Measurements from ENCODE around the gene CLIC3.
"Not testable (repeated sequence)": the region's sequence is repeated elsewhere in the genome, so short reads cannot be mapped to it uniquely, and the experiment has no call there.

The CLIC3 gene, protein sequence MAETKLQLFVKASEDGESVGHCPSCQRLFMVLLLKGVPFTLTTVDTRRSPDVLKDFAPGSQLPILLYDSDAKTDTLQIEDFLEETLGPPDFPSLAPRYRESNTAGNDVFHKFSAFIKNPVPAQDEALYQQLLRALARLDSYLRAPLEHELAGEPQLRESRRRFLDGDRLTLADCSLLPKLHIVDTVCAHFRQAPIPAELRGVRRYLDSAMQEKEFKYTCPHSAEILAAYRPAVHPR

DNA sequence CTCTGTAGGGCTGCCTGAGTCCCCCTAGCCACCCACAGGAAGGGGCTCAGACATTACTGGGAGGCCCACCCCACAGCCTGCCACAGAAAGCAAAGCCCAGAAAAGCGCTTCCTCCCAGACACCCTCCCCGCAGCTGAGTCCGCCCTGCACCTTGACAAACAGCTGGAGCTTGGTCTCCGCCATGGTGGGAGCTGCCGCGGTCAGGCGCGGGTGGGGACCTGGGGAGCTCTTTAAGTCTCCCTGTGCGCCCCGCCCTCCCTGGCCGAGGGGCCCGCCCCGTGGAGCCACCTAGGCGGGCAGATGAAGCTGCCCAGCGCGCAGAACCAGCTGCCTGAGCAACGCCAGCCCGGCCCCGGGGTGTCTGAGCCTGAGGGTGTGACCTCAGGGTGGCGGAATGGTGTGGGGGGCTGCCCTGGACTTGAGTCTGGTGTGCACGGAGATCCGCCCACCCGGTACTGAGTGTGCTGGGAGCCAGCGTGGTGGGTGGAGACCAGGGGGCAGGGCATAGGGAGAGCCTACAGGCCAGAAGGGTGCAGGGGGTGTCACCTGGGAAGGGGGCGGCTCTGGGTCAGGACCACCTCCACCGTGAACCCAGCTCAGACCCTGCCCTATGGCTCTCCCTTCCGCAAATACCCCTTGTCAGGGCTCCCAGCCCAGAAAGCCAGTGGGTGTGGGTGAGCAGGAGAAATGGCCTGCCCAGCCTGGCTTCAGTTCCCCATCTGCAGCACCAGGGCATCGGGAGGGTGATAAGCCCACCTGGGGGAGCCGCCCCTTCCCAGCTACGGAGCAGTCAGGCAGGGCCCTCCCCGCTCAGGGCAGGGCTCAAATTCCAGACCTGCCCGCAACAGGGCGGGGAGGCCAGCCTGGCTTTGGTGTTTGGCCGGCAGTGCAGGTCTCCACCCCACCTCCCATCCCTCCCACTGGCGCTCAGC is at the start of gene CLIC3:
TSS of gene CLIC3 (minus strand) at position 208 of the 932 bp plus-strand sequence. CDS start at position 183, 25 bp downstream.
- DNase-seq (ENCODE audit: low read depth) = peak; percentile 48

DNA sequence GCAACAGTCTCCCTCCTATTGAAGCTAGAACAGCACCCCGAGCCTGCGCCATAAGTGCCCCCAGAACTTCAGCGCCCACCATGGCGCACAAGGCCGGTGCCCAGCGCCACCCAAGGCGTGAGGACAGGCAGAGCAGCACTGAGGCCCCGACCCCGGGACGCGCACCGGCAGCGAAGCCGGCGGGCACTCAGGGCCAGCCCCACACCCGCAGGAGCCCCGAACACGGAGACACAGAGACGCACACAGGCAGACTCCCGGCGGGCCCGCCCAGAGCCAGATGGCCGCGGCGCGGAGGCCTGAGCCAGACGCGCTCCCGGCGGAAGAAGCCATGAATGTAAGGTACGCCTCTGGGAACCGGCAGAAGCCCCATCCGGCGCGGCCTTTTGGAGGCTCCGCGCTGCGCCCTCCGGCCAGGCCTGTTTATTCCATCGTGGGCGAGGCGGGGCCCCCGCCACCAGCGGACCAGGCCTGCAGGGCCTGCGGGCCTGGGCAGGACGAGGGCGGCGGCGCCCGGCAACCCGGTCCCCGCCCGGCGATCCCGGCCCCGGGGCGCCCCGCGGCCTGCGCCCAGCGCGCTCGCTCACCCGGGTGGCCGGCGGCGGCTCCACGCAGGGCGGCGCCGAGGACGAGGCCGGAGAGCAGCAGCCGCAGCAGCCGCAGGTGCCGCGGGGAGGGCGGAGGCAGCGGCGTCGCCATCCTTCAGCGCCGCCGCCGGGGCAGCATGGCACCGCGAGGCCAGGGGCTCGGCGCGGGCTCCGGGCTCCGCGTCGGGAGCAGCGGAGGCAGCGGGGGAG is 49.1 kb upstream of the CLIC3 start:
- no peak for DNase-seq (ENCODE audit: low read depth)

DNA sequence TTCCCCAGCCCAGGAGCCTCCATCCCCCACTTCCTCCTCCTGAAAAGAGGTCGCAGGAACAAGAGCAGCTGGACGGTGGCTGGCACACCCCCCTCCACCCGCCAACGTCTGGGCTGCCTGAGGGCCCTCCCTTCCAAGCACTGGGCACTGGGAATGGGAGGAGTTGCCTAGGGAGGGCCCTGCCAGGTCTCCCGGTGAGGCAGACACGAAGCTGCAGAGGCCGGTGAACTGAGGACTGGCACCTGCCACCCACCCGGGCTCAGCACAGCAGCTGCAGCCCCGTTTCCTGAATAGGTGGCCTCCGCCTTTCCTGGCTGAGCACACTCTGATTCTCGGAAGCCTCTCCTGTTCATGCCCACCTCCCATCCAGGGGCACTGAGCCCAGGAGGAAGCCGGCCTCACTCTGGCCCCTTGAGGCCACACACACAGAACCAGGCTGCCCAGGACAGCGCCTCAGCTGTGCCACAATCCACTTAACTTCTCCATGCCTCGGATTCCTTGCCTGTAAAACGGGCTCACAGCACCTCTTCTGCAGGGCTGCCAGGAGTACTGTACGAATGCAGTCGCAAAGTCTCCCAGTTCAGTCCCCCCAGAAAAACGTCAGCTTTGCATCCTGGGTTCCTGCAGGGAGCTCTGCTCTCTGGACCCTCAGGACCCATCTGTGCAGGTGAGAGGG is 48.3 kb upstream of the CLIC3 start:
- no peak for DNase-seq (ENCODE audit: low read depth)

DNA sequence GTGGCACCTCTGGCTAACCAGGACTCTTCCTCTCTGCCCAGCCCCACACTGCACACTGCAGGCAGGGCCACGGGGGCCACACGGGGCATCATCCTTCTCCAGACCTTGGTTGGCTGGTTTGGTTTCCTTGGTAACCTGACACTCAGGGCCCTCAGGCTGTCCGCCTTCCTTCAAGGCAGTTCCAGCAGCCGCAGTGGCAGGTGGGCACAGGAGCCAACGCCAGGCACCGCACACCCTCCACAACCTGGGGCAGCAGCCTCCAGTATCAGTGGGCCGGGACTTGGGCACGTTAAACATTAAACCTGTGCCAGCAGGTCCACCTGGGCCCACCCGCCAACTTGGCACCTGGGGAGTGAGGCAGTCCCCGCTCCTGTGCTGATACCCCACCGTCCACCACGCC is 47.7 kb upstream of the CLIC3 start:
- no peak for DNase-seq (ENCODE audit: low read depth)

DNA sequence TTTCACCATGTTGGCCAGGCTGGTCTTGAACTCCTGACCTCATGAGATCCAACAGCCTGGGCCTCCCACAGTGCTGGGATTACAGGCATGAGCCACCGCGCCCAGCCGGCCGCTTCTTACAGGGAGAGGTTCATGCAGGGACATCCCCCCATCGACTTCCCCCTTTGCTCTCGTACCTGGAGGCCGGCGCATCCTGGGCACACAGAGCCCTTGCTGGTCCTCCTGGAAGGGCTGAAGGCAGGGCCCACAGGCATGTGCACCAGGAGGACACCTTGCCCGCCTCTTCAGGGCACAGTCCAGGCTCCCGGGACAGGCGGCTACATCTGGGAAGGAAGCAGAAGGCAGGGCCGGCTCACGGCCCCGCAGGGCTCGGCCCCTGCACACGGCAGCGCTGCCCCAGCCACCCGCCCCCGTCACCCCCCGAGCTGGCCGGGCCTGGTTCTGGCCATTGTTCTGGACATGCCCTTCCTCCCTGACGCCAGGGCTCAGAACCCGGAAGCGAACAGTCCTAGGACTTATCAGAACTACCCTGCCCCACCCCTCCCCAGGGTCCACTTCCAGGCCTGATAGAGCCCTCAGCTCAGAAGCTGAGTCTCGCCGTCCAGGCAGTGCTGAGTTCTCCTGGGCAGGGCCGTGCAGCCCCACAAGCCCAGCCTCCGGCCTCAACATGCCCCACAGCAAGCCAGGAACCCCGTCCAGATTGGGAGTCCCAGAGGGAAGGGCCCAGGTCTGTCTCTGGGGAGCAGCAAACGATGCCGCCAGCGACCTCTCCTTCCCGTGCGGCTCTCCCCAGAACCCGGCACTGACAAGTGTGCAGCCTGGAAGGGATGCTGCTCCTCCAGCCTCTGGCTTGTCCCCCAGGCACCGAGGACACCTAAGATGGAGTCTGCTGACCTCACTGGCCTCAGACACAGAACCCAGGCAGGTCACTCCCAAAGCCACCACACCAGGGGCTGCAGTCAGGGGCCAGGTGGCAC is 46.7 kb upstream of the CLIC3 start:
- no peak for DNase-seq (ENCODE audit: low read depth)

DNA sequence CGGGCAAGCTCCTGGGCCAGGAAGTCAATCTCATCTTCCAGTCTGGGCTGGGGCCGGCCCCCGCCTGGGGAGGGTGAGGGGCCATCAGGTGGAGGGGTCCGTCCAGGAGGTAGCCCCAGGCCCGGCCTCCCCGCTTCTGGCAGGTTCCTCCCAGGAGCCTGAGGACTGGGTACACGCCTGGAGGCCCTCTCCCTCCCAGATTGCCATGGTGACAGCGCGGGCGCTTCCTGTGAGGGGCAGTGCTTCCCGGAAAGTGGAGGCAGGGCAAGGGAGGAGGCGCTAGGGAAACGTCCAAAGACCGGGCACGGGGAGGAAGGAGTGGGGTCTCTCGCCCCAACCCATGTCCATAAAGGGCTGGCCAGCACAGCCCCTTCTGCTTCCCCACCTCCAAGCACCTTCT is 44.8 kb upstream of the CLIC3 start:
- no peak for DNase-seq (ENCODE audit: low read depth)

DNA sequence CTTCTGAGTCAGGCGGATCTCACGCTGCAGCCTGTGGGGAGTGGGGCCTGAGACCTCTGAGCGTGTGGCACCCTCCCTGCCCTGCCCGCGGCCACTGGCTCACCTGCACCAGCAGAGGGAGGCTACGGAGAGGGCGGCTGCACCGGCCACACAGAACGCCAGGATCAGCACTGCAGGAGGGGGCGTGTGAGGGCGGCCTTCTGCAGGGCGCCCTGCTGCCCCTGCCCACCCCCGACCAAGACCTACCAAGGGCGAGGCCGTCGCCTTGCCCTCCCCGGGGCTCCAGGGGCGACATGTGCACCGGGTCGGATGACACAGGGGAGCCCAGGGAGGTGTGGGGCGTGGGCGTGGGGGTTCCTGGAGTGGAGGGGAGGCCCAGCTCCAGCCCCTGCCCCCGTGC is 44.2 kb upstream of the CLIC3 start:
- no peak for DNase-seq (ENCODE audit: low read depth)

DNA sequence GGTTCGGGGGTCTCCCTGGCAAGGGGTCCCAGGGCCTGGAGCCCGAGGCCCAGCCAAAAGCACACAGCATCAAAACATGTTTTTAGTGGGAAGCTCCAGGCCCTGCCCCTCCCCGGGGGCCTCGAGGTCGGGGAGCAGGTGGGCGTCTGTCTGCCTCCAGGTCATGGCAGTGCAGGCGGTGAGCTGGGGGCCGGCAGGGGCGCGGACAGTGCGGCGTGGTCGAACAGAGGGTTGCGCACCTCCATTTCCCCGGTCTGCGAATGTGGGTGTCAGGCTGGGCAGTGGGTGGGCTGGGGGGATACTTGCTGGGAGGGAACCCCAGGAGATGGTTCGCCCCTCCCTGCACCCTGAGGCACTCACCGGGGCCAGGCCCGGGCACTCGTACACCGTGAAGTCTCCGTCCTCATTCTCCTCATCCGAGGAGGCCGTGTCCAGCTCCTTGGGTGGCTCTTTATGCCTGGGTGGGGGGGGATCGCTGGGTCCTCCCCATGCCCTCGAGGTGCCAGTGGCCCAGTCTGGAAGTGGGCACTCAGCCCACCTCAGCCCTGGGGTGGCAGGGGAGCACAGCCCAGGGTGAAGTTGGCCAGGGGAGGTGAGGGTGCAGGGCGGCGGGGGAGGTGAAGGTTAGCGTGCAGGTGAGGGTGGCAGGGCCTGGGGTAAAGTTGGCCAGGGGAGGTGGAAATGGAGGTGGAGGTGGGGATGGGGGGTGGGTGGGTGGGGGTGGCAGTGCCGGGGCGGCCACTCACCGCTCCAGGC is 43.4 kb upstream of the CLIC3 start:
- DNase-seq (ENCODE audit: low read depth) = no peak

DNA sequence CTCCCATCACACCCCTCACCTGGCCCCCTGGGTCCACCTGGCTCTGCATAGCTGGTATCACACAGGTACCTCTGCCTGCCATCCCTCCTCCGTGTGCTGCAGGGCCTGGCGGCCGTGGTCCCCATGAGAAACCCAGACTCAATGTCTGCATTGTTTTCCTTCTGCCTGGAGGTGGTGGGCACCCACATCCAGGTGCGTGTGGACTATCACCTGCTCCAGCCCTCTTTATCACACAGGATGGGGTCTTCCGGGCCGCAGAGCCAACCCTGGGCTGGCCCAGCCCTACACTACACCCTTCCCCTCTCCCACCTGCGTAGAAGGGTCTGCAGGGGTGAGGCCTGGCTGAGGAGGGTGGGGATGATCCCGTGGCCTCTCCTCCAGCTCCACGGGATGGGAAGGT is 42.5 kb upstream of the CLIC3 start:
- DNase-seq (ENCODE audit: low read depth) = no peak

DNA sequence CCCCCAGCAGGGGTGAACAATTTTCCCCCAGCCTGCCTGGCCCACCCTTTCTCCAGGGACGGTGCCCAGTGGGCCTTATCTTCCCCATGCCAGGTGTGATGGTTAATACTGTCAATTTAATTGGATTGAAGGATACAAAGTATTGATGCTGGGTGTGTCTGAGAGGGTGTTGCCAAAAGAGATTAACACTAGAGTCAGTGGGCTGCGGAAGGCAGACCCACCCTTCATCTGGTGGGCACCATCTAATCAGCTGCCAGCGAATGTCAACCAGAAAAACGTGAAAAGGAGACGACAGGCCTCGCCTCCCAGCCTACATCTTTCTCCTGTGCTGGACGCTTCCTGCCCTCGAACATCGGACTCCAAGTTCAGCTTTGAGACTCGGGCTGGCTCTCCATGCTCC is 41.1 kb upstream of the CLIC3 start:
- no peak for DNase-seq (ENCODE audit: low read depth)

DNA sequence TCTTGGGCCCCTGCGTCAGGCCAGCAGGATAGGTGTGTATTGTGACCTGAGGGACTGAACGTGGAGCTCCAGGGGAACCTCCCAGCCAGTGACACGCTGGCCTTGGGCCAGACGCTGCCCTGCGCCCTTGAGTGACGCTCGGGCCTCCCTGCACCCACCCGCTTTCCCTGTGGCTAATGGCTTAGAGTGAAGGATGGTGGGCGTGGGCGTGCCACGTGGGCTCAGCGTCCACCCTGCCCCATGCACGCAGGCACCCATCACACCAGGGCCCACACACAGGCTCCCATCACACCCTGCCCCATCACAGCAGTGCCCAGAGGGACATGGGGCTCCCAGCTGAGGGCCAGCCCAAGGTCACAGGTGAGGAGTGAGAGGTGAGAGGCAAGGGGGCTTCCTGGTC is 40.7 kb upstream of the CLIC3 start:
- no peak for DNase-seq (ENCODE audit: low read depth)

DNA sequence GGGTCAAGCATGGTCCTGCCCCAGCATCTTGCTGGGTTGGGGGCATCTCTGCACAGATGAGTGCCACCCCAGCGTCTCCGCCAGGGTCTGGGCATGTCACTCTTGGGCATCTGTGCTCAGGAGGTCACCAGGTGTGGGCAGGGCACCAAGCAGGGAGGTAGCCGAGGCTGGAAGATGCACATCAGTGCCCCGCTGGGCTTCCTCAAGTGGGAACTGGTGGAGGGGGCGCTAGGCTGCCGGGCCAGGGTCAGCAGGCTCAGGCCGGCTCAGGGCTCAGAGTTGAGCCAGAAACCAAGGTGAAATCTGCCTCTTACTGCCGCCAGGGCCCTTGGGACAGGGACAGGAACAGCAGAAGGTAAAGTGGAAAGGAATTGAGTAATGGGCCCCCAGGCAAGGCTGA is 39.6 kb upstream of the CLIC3 start:
- no peak for DNase-seq (ENCODE audit: low read depth)

DNA sequence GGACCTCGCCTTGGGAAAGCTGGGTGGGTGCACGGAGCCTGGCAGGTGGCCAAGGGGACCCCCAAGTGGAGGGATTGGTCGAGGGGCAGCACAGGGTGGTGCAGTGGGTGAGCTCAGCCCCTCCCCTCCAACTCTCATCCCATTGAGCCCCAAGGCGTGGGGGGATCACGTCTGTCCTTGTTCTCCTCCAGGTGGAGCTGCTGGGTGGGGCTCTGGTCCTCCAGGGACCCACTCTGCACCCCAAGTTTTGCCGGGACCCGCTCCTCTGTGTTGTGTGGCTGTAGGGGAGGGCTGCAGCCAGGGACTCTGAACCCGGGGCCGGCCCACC is 39.1 kb upstream of the CLIC3 start:
- no peak for DNase-seq (ENCODE audit: low read depth)

DNA sequence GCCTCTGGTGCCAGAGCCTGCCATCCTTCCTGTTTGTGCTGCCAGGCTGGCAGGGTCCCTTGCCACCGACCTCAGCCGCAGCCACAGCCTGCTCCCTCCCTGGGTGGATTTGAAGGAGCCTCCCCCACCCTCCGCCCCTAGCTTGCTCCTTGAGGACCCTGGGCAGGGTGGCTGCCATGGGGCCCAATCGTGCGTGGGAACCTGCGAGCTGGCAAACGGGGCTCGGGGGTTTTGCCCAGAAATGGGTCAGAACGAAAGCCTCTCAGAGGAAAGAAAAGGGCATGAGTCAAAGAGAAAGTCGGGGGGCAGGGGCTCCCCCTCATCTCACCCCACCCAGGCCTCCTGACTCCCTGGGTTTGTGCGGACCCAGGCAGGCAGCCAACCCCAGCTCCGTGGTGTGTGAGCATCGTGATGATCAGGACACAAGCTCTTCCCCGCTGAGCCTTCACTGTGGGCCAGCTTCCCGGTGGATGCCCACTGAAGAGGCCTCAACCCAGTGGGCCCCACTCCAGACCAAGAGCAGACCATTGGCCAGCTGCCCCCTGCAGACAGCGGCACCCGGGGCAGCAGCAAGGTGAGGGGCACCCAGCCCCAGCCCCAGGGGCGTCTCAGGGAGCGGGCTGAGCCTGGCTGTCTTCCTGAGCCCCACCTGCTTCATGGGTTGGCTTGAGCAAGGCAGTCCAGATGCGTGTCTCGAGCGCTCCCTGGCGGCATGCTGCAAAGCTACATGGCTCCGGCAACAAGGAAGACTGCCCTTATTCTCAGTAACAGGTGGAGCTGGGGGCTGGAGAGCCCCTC is 38.5 kb upstream of the CLIC3 start:
- peak; percentile 73 for DNase-seq (ENCODE audit: low read depth)

DNA sequence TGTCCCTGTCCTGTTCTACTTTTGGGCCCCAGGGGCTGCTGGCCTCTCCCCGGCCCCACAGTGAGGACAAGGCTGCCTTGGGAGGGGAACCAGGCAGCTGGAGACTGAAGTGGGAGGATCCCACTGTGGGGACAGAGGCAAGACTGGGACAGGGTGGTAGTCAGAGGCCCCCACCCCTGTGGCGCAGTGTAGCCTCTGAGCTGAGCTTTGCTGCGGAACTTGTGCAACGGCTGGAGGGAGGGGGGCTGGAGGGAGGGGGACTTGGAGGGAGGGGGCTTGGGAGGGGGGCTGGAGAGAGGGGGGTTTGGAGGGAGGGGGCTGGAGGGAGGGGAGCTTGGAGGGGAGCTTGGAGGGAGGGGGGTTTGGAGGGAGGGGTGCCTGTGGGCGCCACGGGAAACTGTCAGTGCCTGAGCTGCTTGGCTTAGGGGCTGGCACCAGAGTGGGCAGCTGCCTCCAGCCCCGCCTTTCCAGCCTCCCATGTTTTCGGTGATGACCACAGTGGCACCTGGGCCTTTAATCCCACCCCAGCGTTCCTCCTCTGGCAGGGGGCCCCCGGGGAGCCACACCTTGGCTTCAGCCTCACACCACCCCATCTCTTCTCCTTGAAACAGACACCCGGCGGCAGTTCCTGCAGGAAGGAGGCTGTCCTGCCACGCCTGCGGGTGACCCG is 37.8 kb upstream of the CLIC3 start:
- no peak for DNase-seq (ENCODE audit: low read depth)

DNA sequence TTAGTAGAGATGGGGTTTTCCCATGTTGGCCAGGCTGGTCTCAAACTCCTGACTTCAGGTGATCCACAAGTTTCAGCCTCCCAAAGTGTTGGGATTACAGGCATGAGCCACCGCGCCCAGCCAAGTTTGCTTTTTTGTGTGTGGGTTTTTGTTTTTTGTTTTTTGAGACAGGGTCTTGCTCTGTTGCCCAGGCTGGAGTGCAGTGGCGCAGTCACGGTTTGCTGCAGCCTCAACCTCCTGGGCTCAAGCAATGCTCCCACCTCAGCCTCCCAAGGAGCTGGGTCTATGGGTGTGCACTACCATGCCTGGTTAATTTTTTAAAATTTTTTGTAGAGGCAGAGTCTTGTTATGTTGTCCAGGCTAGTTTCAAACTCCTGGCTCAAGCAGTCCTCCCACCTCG is 37.1 kb upstream of the CLIC3 start:
- DNase-seq (ENCODE audit: low read depth) = not testable (repeated sequence)

DNA sequence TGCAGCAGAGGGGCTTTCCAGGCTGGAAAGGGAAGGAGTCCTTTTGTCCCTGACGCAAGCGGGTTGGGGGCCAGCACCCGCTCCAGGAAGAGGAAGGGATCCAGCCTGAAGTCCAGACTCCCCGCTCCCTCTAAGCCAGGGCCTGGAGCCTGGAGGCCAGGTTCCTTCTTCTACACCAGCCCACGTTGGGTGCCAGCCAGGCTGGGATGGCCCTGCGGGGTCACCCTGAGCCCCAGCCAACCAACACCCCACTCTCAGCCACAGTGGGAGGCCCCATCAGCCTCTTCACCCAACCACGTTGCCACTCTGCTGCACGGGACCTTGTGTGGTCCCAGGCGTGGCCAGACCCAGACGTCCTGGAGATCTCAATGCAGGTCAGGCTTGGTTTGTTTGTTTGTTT is 36.5 kb upstream of the CLIC3 start:
- DNase-seq (ENCODE audit: low read depth) = no peak

DNA sequence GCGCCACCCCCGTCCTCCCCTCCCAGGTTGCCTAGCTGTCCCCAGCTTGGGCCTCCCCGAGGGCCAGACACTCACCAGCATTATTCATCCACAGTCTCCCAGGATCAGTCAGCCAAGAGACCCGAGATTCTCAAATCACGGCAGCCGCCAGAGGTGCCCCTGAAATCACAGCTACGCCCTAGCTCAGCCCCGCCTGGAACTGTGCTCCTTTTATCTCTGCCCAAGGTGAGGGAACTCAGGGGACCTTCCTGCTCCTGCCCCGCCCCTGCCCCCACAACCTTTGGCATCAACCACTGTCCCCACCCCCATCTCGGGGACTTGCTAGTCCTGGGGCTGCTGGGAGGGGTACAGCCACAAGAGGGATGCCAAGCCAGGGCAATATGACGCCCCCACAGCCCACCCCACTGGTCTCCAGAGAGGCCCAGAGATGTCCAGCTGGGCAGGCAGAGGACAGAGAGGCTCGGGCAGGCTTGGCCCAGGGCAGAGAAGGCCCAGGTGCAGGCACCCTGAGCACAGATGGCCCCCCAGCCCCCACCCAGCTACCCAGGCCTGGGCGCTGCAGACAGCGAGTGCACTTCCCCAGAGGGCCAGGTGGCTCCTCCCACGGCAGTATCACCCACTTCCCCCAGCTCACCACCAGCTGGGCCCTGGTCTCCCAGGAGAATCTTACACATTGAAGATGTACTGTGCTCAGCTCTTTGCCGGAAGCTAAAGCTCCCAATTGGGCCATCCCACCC is 35.7 kb upstream of the CLIC3 start, which contains the start of gene FUT7:
TSS of gene FUT7 (minus strand) at position 185 of the 737 bp plus-strand sequence. CDS start at position 88, 97 bp downstream.
- DNase-seq (ENCODE audit: low read depth) = no peak
